GM19397 (cell line): Measurements from ENCODE around the gene PALM.
"Not testable (repeated sequence)": the region's sequence is repeated elsewhere in the genome, so short reads cannot be mapped to it uniquely, and the experiment has no call there.

Experiments used
- ATAC-seq: cut with Tn5 transposase; IDR thresholded peaks from one replicate; pipeline ENCODE4 v1.9.1; 2021; ENCODE audit warnings: mild to moderate bottlenecking, moderate library complexity; ENCODE audit not compliant: unreplicated experiment

The PALM gene

GRCh38 chr19:703651-704446 is 4.9 kb upstream of the PALM start:
- ATAC-seq: no peak

GRCh38 chr19:704447-704741 is 4.3 kb upstream of the PALM start:
- no peak for ATAC-seq

- ATAC-seq: no peak
Measured at GRCh38 chr19:709196-709964, 645 bp downstream of the PALM start.

GRCh38 chr19:709965-710571 is 1.3 kb downstream of the PALM start:
- ATAC-seq: no peak

GRCh38 chr19:710767-711166 is 2.0 kb downstream of the PALM start:
- no peak for ATAC-seq

- ATAC-seq: no peak
Measured at GRCh38 chr19:711254-711653, 2.5 kb downstream of the PALM start.

GRCh38 chr19:715347-715746 is 6.6 kb downstream of the PALM start:
- no peak for ATAC-seq

- no peak for ATAC-seq
Measured at GRCh38 chr19:718251-718951, 9.7 kb downstream of the PALM start.

- no peak for ATAC-seq
Measured at GRCh38 chr19:718991-719512, 10.3 kb downstream of the PALM start.

- no peak for ATAC-seq
Measured at GRCh38 chr19:719636-720344, 11.1 kb downstream of the PALM start.

- ATAC-seq: no peak
Measured at GRCh38 chr19:720345-721160, 11.8 kb downstream of the PALM start.

- ATAC-seq: no peak
Measured at GRCh38 chr19:722553-723101, 13.9 kb downstream of the PALM start.

GRCh38 chr19:723247-723646 is 14.5 kb downstream of the PALM start:
- no peak for ATAC-seq

GRCh38 chr19:723714-724113 is 15.0 kb downstream of the PALM start:
- ATAC-seq: no peak

- ATAC-seq: no peak
Measured at GRCh38 chr19:725461-726089, 16.8 kb downstream of the PALM start.

- no peak for ATAC-seq
Measured at GRCh38 chr19:726993-727956, 18.5 kb downstream of the PALM start.

GRCh38 chr19:728011-728410 is 19.3 kb downstream of the PALM start:
- no peak for ATAC-seq

- ATAC-seq: not testable (repeated sequence)
Measured at GRCh38 chr19:729564-729963, 20.8 kb downstream of the PALM start.
